Prostate gland (tissue), 2 donors: ENCODE data around the gene USP40.

ENCODE experiments used
- CTCF ChIP-seq, 4 experiments: fragments of 200-600 bp in 2 of 4; fragments of 450-650 bp in 2 of 4; sonication (generic) in 2 of 4; IDR thresholded peaks; 1 replicate in 3 of 4; 2 replicates in 1 of 4; pipeline ENCODE4 v1.5.1; 2016 to 2019; ENCODE audit warnings: antibody characterized with exemption in 4 of 4, mild to moderate bottlenecking in 2 of 4, moderate library complexity in 2 of 4
- POLR2AphosphoS5 ChIP-seq: sonication (generic); formaldehyde crosslinking; IDR thresholded peaks from one replicate; pipeline ENCODE4 v1.6.1; 2017; ENCODE audit warnings: antibody characterized with exemption

DNA sequence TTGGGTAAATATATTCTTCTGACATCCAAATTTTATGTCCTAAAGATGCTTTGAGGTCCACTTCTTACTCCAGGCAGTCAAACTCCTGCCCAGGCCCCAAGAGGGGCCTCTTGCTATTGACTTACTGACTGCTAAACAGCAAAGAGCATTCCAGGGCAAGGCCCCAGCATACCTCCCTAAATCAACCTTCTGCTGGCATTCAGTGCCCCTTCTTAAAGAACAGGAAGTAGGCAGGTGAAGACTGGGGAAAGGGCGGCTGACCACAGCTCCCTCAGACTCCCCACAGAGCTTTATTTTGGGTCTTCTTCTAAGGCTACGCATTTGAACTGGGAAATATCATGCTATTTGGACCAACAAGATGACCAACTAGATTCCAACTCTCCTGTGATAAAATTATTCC is 68.9 kb downstream of the USP40 start:
- no peak for TF ChIP-seq CTCF (IDR thresholded peaks at IDR 0.05)
- TF ChIP-seq POLR2AphosphoS5, result no peak
